Central memory CD8-positive, alpha-beta T cell (primary cell): Measurements from ENCODE around the gene PNLIPRP3.

Experiments
- ATAC-seq: fragments of 150-1000 bp; cut with Tn5 transposase; replicated peaks from 2 replicates; pipeline ENCODE4 v1.10.0; 2022; ENCODE audit warnings: mild to moderate bottlenecking, moderate FRiP score, moderate number of reproducible peaks; ENCODE audit not compliant: poor library complexity, severe bottlenecking; ENCODE audit errors: extremely low read depth
- DNase-seq, 2 donors: peaks; one replicate each; pipeline ENCODE4 v3.0.0; 2021; ENCODE audit warnings: low spot score in 2 of 2
- H3K27ac Mint-ChIP-seq: one replicate; pipeline ENCODE4 v1.8.0; 2022; ENCODE audit warnings: low read depth, mild to moderate bottlenecking, moderate library complexity, mixed read lengths
- H3K27me3 Mint-ChIP-seq: one replicate; pipeline ENCODE4 v1.8.0; 2022; ENCODE audit warnings: mixed read lengths
- H3K36me3 Mint-ChIP-seq: one replicate; pipeline ENCODE4 v1.8.0; 2022; ENCODE audit warnings: mild to moderate bottlenecking, moderate library complexity, mixed read lengths; ENCODE audit not compliant: insufficient read depth
- H3K4me1 Mint-ChIP-seq: one replicate; pipeline ENCODE4 v1.8.0; 2022; ENCODE audit warnings: mixed read lengths
- H3K4me3 Mint-ChIP-seq: one replicate; pipeline ENCODE4 v1.8.0; 2022; ENCODE audit warnings: mild to moderate bottlenecking, moderate library complexity, mixed read lengths
- H3K9me3 Mint-ChIP-seq: one replicate; pipeline ENCODE4 v1.8.0; 2022; ENCODE audit warnings: mixed read lengths

The PNLIPRP3 gene

DNA sequence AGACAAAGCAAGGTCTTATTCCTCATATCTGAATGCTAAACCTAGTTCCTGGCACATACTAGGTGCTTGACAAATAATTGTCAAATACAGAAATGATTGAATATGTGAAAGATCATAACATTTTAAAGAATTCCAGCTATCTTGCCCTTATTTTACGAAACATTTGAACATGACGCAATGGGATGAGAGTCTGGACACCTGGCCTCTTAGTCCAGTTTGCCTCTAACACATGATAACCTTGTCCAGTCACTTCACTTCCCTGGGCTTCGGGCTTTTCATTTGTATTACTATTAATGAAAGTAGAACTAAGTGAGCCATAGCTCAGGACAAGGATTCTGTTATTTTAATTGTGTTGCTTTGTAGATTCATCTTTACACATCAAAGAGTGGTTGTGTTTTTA is 32.6 kb downstream of the PNLIPRP3 start:
- Mint-ChIP-seq H3K4me1 (no peaks in the 10 kb centered on the region), H3K36me3 (no peaks in the 10 kb centered on the region), H3K4me3 (no peak overlapping the region), H3K9me3 (peaks cover 14% of the 10 kb centered on the region), H3K27ac (no peak overlapping the region), H3K27me3 (no peaks in the 10 kb centered on the region)
- ATAC-seq (no peak), DNase-seq (no peak)

DNA sequence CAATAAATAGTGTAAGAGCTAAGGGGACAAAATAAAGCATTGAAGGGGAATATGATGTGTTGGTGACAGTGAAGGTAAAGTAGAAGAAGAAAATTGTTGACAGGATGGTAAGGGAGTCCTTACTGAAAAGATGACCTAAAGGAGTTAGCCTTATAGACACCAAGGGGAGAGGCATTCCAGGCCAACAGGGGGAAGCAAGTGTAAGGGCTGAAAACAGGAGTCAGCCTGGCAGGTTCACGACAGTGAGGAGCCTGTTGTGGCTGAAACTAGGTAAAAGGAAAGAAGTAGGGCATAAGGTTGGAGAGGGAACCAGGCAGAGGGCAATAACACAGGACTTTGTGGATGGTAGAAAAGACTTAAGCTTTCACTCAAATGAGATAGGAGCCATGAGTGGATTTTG is 34.0 kb downstream of the PNLIPRP3 start:
- no peak for DNase-seq
- H3K4me1 Mint-ChIP-seq: no peaks in the 10 kb centered on the region
- ATAC-seq: no peak
- no peak overlapping the region for H3K4me3 Mint-ChIP-seq
- no peaks in the 10 kb centered on the region for H3K36me3 Mint-ChIP-seq
- peaks cover 14% of the 10 kb centered on the region for H3K9me3 Mint-ChIP-seq
- H3K27me3 Mint-ChIP-seq: no peaks in the 10 kb centered on the region
- no peak overlapping the region for H3K27ac Mint-ChIP-seq

DNA sequence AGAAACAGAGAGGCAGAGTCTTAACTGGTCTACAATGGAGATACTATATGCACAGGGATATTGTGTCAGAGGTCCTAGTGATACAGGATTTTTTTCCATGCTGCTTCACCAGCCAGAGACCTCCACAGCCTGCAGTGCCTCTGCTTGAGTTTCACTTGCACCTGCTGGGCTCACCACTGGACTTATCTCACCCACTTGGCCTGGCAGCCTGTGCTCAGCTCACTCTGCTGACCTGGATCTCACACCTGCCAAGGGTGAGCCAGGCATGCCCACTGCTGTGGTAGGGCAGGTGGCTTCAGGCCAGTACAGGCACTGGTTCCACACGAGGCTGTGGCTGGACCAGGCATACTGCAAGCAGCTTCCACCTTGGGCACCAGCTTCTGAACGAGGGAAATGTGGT is 36.6 kb downstream of the PNLIPRP3 start:
- H3K27ac Mint-ChIP-seq: no peak overlapping the region
- DNase-seq (no peak), ATAC-seq (no peak)
- H3K9me3 Mint-ChIP-seq: peaks cover 10% of the 10 kb centered on the region
- H3K36me3 Mint-ChIP-seq: no peaks in the 10 kb centered on the region
- H3K27me3 Mint-ChIP-seq: no peaks in the 10 kb centered on the region
- no peak overlapping the region for H3K4me3 Mint-ChIP-seq
- H3K4me1 Mint-ChIP-seq: no peaks in the 10 kb centered on the region

DNA sequence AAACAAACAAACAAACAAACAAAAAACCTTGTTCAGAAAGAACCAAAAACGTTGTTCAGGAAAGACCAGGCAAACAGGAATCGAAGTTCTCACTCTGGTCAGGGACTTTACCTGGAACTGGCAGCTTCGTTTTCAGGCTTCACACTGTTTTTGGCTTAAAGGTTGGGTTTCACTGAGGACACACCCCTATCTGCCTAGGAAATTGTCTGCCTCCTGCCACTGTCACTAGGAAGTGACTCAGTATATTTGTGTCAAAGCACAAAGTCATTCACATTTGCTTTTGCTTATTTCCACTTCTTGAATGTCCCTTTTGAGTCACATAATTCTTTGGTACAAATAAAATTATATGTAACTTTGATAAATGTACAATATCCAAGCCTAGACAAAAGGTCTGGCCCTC is 37.9 kb downstream of the PNLIPRP3 start:
- H3K4me3 Mint-ChIP-seq: no peak overlapping the region
- DNase-seq (no peak), ATAC-seq (no peak)
- H3K27me3 Mint-ChIP-seq: no peaks in the 10 kb centered on the region
- H3K27ac Mint-ChIP-seq: no peak overlapping the region
- peaks cover 10% of the 10 kb centered on the region for H3K9me3 Mint-ChIP-seq
- H3K36me3 Mint-ChIP-seq: no peaks in the 10 kb centered on the region
- no peaks in the 10 kb centered on the region for H3K4me1 Mint-ChIP-seq

DNA sequence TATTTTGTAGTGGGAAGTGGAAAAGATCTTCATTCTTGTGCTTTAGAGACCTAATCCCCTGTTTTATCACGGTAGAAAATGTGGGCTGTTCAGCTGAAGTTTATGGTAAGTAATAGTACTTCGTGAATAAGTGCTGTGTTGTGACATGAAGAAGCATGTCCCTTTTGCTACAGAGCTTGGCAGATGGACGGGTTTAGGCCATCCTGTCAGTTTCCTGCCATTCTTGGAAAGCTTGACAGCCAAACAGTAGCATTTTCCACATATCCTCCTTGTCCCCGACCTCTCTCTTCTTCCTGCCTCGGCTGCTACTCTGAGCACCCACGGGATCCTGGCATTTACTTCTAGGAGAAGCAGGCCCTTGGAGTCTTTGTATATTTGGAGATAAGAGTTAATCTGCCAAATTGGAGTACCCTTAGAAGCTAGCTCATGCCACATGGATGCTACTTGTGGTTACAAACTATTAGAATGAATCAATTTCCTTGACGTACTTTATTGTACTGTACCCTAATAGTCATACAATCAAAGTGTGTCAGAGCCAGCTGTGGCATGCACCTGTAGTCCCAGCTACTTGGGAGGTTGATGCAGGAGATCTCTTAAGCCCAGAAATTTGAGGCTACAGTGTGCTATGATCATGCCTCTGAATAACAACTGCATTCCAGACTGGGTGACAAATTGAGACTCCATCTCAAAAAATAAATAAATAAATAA is 39.2 kb downstream of the PNLIPRP3 start:
- ATAC-seq (no peak), DNase-seq (no peak)
- H3K36me3 Mint-ChIP-seq: no peaks in the 10 kb centered on the region
- H3K27me3 Mint-ChIP-seq: no peaks in the 10 kb centered on the region
- no peaks in the 10 kb centered on the region for H3K4me1 Mint-ChIP-seq
- peaks cover 10% of the 10 kb centered on the region for H3K9me3 Mint-ChIP-seq
- H3K27ac Mint-ChIP-seq: no peak overlapping the region
- H3K4me3 Mint-ChIP-seq: no peak overlapping the region

DNA sequence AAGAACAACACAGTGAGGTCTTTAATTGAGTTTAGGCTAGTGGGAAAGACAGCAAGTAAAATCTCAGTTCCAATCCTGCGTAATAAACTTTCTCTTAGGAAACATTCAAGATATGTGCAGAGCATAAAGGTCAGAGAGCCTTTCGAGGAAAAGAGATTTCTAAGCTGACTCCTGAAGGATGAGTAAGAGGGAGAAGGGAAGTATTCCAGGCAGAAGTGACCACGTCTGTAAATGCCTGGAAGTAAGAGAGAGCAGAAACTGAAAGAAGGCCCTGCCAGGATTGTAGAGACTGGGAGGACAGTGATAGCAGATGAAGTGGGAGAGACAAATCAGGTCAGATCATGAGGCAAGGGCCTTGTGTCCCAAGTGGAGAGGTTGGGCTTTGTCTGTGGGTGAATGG is 41.8 kb downstream of the PNLIPRP3 start:
- Mint-ChIP-seq H3K4me3 (no peak overlapping the region), H3K4me1 (no peaks in the 10 kb centered on the region), H3K27me3 (no peaks in the 10 kb centered on the region), H3K27ac (no peak overlapping the region), H3K9me3 (peaks cover 10% of the 10 kb centered on the region), H3K36me3 (no peaks in the 10 kb centered on the region)
- DNase-seq (no peak), ATAC-seq (no peak)

DNA sequence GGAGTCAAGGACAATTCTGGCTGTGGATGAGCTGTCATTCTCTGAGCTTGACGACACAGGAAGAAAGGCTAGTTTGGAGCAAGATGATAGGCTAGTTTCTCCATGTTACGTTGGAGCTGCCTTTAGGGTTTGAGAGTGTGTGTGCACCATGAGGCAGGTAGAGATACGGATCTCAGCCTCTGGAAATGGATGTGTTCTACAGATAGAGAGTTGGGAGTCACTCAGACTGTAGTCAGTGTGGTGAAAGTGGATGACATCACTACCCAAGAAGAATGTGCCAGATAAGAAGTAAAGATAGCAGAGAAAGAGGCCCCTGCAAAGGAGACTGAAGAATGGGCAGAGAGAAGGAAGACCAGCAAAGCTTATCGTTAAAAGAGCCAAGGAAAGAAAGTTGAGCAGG is 42.4 kb downstream of the PNLIPRP3 start:
- Mint-ChIP-seq H3K27ac (no peak overlapping the region), H3K4me1 (no peaks in the 10 kb centered on the region), H3K9me3 (peaks cover 10% of the 10 kb centered on the region), H3K4me3 (no peak overlapping the region), H3K27me3 (no peaks in the 10 kb centered on the region), H3K36me3 (no peaks in the 10 kb centered on the region)
- DNase-seq (no peak), ATAC-seq (no peak)

DNA sequence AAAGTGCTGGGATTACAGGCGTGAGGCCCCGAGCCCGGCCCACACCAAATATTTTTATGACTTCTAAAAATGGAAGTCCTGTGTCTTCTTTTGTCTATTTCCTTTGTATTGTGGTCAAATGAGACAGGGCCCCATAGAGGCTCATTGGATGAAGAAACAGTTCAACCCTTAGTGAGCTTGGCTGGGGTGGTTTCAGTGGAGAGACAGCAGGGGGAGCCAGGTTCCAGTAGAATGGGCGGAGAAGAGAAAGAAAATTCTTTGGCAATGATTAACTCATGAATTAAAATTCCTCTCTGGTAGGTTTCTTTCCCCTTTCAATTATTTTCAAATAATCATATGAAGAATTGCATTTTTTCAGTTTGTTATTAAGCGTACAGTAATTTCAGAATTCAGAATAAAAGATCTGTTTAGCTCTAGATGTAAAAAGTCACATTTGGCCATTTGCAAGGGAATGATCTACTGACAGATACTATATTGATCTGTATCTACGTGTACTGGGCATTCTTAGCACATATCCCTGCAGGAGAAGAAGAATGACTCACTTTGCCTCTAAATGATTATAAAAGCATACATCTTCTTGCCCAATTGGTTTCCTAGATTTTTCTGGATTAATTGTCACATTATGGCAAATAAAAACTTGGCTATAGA is 43.2 kb downstream of the PNLIPRP3 start:
- no peaks in the 10 kb centered on the region for H3K4me1 Mint-ChIP-seq
- no peaks in the 10 kb centered on the region for H3K27me3 Mint-ChIP-seq
- peaks cover 10% of the 10 kb centered on the region for H3K9me3 Mint-ChIP-seq
- H3K36me3 Mint-ChIP-seq: no peaks in the 10 kb centered on the region
- DNase-seq (no peak), ATAC-seq (no peak)
- H3K27ac Mint-ChIP-seq: no peak overlapping the region
- H3K4me3 Mint-ChIP-seq: no peak overlapping the region

DNA sequence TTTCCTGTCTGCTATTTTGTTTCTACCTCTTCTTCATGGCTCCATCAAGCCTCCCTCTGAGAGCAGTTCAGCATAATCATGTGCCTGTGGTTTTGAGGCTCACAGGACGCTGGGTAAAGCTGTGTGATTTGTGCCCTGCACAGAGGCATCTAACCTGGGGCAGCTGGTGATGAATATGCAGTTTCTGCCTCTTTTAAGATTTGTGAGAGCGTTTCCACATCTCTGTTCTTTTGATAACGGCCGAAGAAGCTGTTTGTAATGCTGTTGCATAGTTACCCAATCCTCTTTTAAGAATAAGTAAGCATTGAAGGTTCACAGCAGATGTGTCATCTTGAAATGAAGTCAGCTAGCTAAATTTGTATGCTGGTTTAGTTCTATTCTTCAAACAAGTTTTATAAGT is 45.2 kb downstream of the PNLIPRP3 start:
- Mint-ChIP-seq H3K4me3 (no peak overlapping the region), H3K4me1 (no peaks in the 10 kb centered on the region), H3K27me3 (no peaks in the 10 kb centered on the region), H3K9me3 (peaks cover 10% of the 10 kb centered on the region), H3K27ac (no peak overlapping the region), H3K36me3 (no peaks in the 10 kb centered on the region)
- DNase-seq (no peak), ATAC-seq (no peak)

DNA sequence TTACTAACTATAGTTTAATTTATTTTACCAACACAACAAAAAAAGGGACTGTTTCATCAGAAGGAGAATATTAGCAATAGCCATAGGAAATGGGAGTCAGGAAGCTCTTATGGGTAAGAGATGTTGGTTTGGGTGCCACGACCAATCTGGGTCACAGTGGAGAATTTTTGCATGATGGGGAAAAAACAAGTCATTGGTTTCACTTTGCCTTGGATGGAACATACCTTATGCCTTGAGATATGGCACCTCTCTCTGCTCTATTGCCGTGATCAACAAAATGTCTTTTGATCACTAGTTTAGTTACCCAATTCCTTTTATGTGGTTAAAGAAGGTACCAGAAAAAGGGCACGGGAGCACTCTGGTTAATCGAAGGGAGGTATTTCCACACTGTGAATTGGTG is 48.2 kb downstream of the PNLIPRP3 start:
- Mint-ChIP-seq H3K27ac (no peak overlapping the region), H3K4me3 (no peak overlapping the region), H3K9me3 (no peaks in the 10 kb centered on the region), H3K4me1 (no peaks in the 10 kb centered on the region), H3K27me3 (no peaks in the 10 kb centered on the region), H3K36me3 (no peaks in the 10 kb centered on the region)
- ATAC-seq (no peak), DNase-seq (no peak)

DNA sequence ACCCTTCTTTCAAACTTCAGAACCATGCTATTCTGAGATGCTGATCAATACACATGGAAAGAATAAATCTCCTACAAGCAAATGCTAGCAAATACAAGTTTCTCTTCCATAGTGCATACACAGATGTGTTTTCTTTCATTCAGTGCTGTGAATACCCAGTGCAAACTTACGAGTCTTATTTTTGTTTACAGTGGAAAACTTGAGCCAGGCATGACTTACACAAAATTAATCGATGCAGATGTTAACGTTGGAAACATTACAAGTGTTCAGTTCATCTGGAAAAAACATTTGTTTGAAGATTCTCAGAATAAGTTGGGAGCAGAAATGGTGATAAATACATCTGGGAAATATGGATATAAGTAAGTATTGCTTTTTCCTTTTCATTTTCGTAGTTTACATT is 48.8 kb downstream of the PNLIPRP3 start:
- Mint-ChIP-seq H3K4me1 (no peaks in the 10 kb centered on the region), H3K9me3 (no peaks in the 10 kb centered on the region), H3K4me3 (no peak overlapping the region), H3K36me3 (no peaks in the 10 kb centered on the region), H3K27ac (no peak overlapping the region), H3K27me3 (no peaks in the 10 kb centered on the region)
- ATAC-seq: no peak
- DNase-seq: no peak

DNA sequence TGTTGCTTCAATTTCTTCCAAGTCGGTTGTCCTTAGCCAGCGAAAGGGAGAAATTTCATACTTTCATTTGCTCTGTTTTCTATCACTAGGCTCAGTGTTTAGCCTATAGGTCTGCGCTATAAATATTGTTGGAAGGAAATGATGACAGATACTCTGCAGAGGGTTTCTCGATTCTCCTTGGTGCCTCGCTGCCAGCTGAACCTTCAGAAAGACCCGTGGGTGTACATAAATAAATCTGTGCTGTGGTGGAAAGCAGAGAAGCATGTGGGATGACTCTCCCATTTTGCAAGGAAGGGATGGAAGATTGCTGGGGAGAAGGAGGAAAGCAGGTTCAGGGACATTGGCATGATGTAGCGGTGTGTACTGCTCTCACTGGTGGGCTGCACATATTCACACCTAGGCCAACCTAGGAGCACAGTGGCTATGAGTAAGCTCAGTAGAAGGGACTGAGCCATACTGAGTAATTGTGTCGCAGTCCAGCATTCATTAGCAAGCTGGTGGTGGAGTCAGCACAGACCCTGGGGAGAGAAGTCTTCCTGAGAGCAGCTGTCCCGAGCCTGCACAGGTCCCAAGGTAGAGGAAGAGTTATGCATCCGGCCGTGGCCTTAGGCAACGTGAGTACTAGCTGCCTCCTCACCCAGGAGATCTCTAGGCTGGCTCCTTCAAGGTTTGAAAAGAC is 50.5 kb downstream of the PNLIPRP3 start:
- DNase-seq (no peak), ATAC-seq (no peak)
- Mint-ChIP-seq H3K27ac (no peak overlapping the region), H3K36me3 (no peaks in the 10 kb centered on the region), H3K9me3 (no peaks in the 10 kb centered on the region), H3K4me1 (no peaks in the 10 kb centered on the region), H3K4me3 (no peak overlapping the region), H3K27me3 (no peaks in the 10 kb centered on the region)

DNA sequence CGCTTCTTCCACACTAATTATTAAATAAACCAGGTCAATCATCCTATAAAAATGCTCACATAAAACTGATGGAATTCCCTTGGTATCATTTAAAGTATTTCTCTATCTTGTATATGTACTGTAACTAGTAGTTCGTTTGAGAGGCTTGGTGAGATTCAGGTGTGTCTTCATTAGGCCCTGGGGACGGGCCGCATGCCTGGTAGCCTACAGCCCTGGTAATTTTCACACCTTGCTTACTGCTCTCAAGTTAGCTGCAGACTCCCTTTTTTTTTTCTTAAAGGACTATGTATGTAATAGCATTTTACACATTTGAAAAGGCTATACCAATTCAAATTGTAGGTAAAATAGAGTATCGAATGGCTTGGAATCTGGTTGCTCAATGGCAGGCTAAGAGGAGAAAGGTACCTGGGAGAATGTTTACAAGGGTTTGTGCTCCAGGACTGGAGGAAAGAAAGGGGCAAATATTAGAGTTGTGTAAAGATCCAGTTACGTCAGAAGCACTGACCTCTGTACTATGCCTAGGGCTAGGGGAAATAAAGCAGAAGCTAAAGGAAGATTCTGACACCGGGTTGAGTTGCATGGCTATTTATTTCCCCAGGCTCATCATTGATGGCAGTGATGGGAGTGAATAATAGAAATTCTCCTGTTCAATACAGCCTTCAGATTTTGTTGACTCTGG is 59.3 kb downstream of the PNLIPRP3 start:
- peaks cover 9% of the 10 kb centered on the region for H3K9me3 Mint-ChIP-seq
- H3K4me3 Mint-ChIP-seq: no peak overlapping the region
- no peaks in the 10 kb centered on the region for H3K27me3 Mint-ChIP-seq
- H3K36me3 Mint-ChIP-seq: no peaks in the 10 kb centered on the region
- ATAC-seq (no peak), DNase-seq (no peak)
- no peak overlapping the region for H3K27ac Mint-ChIP-seq
- no peaks in the 10 kb centered on the region for H3K4me1 Mint-ChIP-seq
